Measurements from ENCODE around the gene ECE1.
A peak's percentile ranks its signal among the peaks of the same experiment; 100 is the strongest.

The ECE1 gene

DNA sequence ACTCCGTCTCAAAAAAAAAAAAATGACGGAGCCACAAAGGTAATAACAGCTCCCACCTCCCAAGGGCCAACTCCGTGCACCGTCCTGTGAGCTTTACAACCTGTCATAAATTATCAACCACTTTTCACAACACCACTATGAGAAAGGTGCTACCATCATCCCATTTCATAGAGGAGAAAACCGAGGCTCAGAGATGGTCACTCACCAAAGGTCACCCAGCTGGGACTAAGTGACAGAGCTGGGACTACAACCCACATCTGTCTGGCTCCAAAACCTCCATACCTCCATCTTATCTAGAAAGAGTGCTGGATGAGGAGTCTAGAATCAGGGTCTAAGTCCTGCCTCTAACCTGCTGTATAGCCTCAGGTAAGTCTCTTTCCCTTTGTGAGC lies 43.6 kb upstream of the ECE1 start:
- Histone ChIP-seq H3K27me3 (ENCODE audit: insufficient read depth, poor library complexity, severe bottlenecking) (no peaks in the 10 kb centered on the region), H3K27ac (replicated peaks) (no peak overlapping the region)
- no peak for TF ChIP-seq REST (IDR thresholded peaks at IDR 0.05; ENCODE audit: insufficient replicate concordance, low read depth)
- TF ChIP-seq GABPA (IDR thresholded peaks at IDR 0.05; ENCODE audit: low read depth): no peak
- no peak for TF ChIP-seq POLR2AphosphoS5 (IDR thresholded peaks at IDR 0.05; ENCODE audit: low read depth)
- TF ChIP-seq, protein P1, sequence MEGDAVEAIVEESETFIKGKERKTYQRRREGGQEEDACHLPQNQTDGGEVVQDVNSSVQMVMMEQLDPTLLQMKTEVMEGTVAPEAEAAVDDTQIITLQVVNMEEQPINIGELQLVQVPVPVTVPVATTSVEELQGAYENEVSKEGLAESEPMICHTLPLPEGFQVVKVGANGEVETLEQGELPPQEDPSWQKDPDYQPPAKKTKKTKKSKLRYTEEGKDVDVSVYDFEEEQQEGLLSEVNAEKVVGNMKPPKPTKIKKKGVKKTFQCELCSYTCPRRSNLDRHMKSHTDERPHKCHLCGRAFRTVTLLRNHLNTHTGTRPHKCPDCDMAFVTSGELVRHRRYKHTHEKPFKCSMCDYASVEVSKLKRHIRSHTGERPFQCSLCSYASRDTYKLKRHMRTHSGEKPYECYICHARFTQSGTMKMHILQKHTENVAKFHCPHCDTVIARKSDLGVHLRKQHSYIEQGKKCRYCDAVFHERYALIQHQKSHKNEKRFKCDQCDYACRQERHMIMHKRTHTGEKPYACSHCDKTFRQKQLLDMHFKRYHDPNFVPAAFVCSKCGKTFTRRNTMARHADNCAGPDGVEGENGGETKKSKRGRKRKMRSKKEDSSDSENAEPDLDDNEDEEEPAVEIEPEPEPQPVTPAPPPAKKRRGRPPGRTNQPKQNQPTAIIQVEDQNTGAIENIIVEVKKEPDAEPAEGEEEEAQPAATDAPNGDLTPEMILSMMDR (IDR thresholded peaks at IDR 0.05; ENCODE audit: insufficient read depth, low read length): no peak

DNA sequence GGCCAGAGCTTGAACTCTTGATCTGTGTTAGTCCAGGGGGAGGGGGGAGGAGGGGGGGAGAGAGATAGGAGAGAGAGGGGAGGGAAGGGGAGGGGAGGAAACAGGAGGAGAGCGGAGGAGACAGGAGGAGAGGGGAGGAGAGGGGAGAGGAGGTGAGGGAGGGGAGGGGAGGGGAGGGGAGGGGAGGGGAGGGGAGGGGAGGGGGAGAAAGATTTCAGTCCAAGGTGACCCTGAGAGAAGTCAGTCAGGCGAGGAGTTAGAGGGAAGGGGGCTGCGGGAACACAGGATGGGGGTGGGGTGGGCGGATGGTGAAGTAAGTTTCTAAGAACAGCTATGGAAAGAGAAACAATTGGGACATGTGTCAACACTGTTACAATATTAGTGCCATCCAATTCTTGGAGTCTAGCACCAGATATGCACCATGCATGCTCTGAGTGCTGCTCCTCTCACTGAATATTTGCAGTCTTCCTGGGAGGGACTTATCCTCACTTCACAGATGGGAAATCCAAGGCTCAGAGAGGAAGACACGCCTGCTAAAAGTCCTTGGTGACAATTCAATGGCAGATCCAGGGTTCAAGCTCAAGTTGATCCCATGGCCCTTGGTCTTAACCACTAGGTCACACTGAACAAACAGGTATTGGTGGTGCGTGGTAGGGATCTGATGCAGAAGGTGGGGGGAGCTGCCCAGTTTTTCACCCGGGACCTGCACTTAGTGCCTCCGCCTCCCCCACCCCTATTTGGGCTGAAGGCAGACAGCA lies 42.5 kb upstream of the ECE1 start:
- H3K27ac ChIP-seq (replicated peaks): no peak overlapping the region
- no peak for DNase-seq (ENCODE audit: low read depth in 1 of 2, low spot score in 1 of 2)
- H3K4me3 ChIP-seq (replicated peaks; ENCODE audit: insufficient read depth, low read length): no peak overlapping the region
- no peaks in the 10 kb centered on the region for H3K27me3 ChIP-seq (ENCODE audit: insufficient read depth, poor library complexity, severe bottlenecking)
- TF ChIP-seq REST (IDR thresholded peaks at IDR 0.05; ENCODE audit: insufficient replicate concordance, low read depth) (no peak), GABPA (IDR thresholded peaks at IDR 0.05; ENCODE audit: low read depth) (no peak), POLR2AphosphoS5 (IDR thresholded peaks at IDR 0.05; ENCODE audit: low read depth) (no peak), SPI1 (IDR thresholded peaks at IDR 0.05; ENCODE audit: borderline replicate concordance, low read depth) (no peak)
- TF ChIP-seq, protein P1 (IDR thresholded peaks at IDR 0.05; ENCODE audit: insufficient read depth, low read length): no peak

More for the DNA sequence above, 43.6 kb upstream of the ECE1 start:
- DNase-seq (ENCODE audit: low read depth in 1 of 2, low spot score in 1 of 2): no peak
- no peak overlapping the region for H3K4me3 ChIP-seq (replicated peaks; ENCODE audit: insufficient read depth, low read length)

DNA sequence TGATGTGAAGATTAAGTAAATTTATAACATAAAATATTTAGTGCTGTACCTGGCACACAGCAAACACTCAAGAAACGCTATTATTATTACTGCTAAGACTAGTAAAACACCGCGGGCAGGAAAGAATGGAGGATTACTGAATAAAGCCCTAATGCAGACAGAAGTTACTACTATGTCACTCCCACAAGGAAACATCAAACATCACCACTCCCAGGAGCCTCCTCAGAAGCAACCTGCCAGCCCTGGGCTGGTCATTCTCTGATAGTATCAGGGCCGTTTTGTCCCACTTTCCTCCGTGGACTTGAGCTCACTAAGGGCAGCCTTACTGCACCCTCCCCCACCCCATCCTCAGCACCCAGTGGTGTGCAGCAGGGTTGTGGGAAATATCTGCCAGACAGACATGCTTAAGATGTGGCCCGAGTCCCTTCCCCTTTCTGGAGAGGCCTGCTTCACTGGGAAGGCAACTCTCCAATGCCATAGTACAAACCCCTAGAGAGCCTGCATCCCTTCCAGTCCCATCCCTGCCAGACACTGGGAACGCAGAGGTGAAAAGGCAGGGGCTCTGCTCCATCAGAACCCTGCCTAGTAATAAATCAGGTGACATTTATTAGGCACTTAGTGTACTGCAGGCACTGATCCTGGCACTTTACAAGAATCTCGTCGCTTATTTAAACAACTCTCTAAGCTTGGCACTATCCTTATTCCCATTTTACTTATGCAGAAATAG lies 41.7 kb upstream of the ECE1 start:
- Histone ChIP-seq H3K27me3 (ENCODE audit: insufficient read depth, poor library complexity, severe bottlenecking) (no peaks in the 10 kb centered on the region), H3K4me3 (replicated peaks; ENCODE audit: insufficient read depth, low read length) (no peak overlapping the region), H3K27ac (replicated peaks) (no peak overlapping the region)
- peak; percentile 80 for TF ChIP-seq SPI1 (IDR thresholded peaks at IDR 0.05; ENCODE audit: borderline replicate concordance, low read depth)
- no peak for TF ChIP-seq GABPA (IDR thresholded peaks at IDR 0.05; ENCODE audit: low read depth)
- no peak for TF ChIP-seq POLR2AphosphoS5 (IDR thresholded peaks at IDR 0.05; ENCODE audit: low read depth)
- peak in 1 of 2 experiments; percentile 69 for DNase-seq (ENCODE audit: low read depth in 1 of 2, low spot score in 1 of 2)

DNA sequence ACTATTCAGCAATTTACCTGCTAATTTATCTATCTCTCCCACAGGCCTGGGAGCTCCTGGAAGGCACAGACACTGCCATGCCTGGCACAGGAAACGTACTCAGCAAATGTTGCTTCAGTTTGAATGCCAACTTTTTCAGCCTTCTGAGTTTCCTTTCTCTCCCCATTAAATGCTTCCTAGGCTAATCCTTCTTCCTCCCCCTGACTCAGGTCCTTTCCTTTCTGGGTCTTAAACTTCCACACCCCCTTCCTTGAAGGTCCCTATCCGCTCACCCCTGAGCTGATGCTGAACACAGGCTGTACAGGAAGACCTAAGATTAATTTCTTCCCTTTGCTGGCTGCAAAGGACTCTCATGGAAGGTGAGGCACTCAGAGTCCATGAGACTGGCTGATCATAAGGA lies 40.3 kb upstream of the ECE1 start:
- H3K27me3 ChIP-seq (ENCODE audit: insufficient read depth, poor library complexity, severe bottlenecking): no peaks in the 10 kb centered on the region
- TF ChIP-seq REST (IDR thresholded peaks at IDR 0.05; ENCODE audit: insufficient replicate concordance, low read depth) (no peak), SPI1 (IDR thresholded peaks at IDR 0.05; ENCODE audit: borderline replicate concordance, low read depth) (no peak), GABPA (IDR thresholded peaks at IDR 0.05; ENCODE audit: low read depth) (no peak), POLR2AphosphoS5 (IDR thresholded peaks at IDR 0.05; ENCODE audit: low read depth) (no peak)
- TF ChIP-seq, protein P1 (IDR thresholded peaks at IDR 0.05; ENCODE audit: insufficient read depth, low read length): no peak
- no peak overlapping the region for H3K27ac ChIP-seq (replicated peaks)
- no peak for DNase-seq (ENCODE audit: low read depth in 1 of 2, low spot score in 1 of 2)
- no peak overlapping the region for H3K4me3 ChIP-seq (replicated peaks; ENCODE audit: insufficient read depth, low read length)

Measured in HL-60 (cell line).